ENCODE data around the gene ZMYND19.
"Not testable (repeated sequence)": the region's sequence is repeated elsewhere in the genome, so short reads cannot be mapped to it uniquely, and the experiment has no call there.

Gene ZMYND19

GRCh38 chr9:137583957-137584356 is 6.4 kb downstream of the ZMYND19 start:
- DNase-seq = no peak

- no peak for DNase-seq
Observed at GRCh38 chr9:137583347-137583746, 7.0 kb downstream of the ZMYND19 start.

- DNase-seq = peak; percentile 23
Observed at GRCh38 chr9:137582286-137582860, 7.9 kb downstream of the ZMYND19 start.

- no peak for DNase-seq
Observed at GRCh38 chr9:137581361-137582285, 8.7 kb downstream of the ZMYND19 start.

- DNase-seq = no peak
Observed at GRCh38 chr9:137580954-137581322, 9.4 kb downstream of the ZMYND19 start.

- no peak for DNase-seq
Observed at GRCh38 chr9:137580209-137580953, 9.9 kb downstream of the ZMYND19 start.

GRCh38 chr9:137579259-137579604 is 11.1 kb downstream of the ZMYND19 start:
- no peak for DNase-seq

- peak; percentile 93 for DNase-seq
Observed at GRCh38 chr9:137578518-137579258, 11.6 kb downstream of the ZMYND19 start, which contains the start of gene DPH7. Gene DPH7, minus strand, starts transcription at chr9:137578925. Its CDS starts 148 bp downstream, at chr9:137578777.

- DNase-seq = peak; percentile 7
Observed at GRCh38 chr9:137575716-137576411, 14.4 kb downstream of the ZMYND19 start.

- peak; percentile 43 for DNase-seq
Observed at GRCh38 chr9:137575364-137575715, 15.0 kb downstream of the ZMYND19 start.

- no peak for DNase-seq
Observed at GRCh38 chr9:137574192-137574591, 16.1 kb downstream of the ZMYND19 start.

GRCh38 chr9:137570566-137570965 is 19.7 kb downstream of the ZMYND19 start:
- DNase-seq = no peak

- no peak for DNase-seq
Observed at GRCh38 chr9:137569609-137570203, 20.6 kb downstream of the ZMYND19 start.

GRCh38 chr9:137568445-137568844 is 21.9 kb downstream of the ZMYND19 start:
- not testable (repeated sequence) for DNase-seq

- no peak for DNase-seq
Observed at GRCh38 chr9:137564817-137565411, 25.4 kb downstream of the ZMYND19 start.

GRCh38 chr9:137564134-137564533 is 26.2 kb downstream of the ZMYND19 start:
- DNase-seq = no peak

GRCh38 chr9:137558127-137558526 is 32.2 kb downstream of the ZMYND19 start:
- no peak for DNase-seq

GRCh38 chr9:137556069-137556838 is 34.1 kb downstream of the ZMYND19 start:
- no peak for DNase-seq

GRCh38 chr9:137555179-137555578 is 35.1 kb downstream of the ZMYND19 start:
- DNase-seq = no peak

- DNase-seq = no peak
Observed at GRCh38 chr9:137554349-137554748, 36.0 kb downstream of the ZMYND19 start.

GRCh38 chr9:137553654-137554053 is 36.7 kb downstream of the ZMYND19 start:
- DNase-seq = not testable (repeated sequence)

Data from CD4-positive, alpha-beta T cell treated with Interleukin-17A for 1 hour (primary cell).